ENCODE data around the gene ZNF346.
"Not testable (repeated sequence)": the region's sequence is repeated elsewhere in the genome, so short reads cannot be mapped to it uniquely, and the experiment has no call there.

The ZNF346 gene

DNA sequence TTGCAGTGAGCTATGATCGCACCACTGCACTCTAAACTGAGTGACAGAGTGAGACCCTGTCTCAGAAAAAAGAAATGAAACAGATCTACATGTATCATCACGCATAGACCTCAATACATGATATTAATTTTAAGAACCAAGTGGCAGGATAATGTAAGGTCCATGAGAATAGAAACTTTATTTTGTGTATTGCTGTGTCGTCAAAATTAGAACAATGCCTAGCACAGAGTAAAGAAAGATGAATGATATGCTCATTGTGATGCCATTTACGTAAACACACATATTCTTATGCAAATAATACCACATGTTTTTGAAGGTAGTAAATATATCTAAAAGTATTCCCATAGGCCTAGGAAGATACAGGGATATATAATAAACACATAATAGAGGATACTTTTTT lies 12.3 kb upstream of the ZNF346 start:
- no peak for DNase-seq

DNA sequence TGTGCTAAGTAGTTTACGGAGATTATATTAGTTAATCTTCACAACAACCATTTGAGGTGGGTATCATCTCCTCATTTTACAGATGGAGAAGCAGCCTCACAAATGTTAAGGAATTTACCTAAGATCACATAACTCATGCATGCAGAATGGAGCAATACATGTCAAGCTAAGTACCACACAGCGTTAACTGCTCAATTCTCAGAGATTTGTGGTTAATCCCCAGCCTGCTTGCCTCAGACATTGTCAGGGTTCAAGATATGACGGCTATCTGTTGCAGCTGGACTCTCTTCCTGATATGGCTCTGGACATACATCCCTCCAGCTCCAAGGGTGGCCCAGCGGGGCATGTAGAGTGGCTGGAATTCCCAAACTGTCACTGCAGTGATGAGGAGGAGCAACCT lies 7.3 kb upstream of the ZNF346 start:
- DNase-seq, result no peak

DNA sequence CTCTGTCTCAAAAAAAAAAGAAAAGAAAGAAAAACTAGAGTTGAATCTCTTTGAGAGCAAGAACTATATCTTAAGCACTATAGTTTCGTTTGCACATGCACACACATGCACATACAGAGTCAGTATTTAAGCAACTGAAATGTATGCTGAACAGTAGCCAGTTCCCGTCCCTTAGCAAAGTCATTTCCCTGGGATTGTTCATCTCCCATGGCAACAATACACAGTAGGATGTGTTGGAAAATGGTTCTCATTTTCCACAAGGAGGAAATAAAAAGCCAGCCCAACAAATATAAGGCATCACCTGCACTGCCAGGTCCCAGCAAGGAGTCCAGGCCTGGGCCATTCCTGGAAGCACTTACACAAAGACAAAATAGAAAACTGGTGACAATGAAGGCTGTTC lies 4.2 kb upstream of the ZNF346 start:
- DNase-seq, result no peak

DNA sequence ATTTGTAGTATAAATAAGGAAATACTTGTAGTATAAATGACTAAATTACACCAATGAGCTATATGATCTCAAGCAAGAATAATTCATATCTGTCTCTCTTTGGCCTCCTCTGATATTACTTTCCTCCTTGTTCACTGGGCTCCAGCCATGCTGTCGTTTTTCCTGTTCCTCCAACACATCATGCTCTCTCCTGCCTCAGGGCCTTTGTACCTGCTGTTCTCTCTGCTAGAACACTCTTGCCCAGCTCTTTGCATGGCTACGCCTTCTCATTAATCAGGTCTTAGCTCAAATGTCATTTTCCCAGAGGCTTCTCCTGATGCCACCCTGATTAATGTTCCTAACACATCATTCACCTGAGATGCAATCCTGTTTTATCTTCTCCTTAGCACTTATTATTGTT lies 2.5 kb upstream of the ZNF346 start:
- no peak for DNase-seq

DNA sequence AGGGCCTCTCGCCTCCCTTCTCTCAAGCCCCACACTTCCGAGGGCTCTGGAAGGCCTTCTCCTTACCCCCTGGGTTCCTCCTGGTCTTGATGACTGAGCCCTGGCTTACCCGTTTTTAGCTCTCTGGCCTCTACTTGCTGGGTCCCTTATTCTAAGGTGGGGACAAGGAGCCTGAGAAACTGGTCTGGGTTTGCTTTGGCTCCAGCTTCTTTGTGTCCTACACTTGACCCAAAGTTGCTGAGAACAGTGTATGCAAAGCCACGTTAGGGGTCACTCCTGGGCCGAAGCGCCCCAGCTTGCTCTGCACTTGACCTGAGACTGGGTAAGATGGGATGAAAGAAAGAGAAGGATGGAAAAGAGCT lies 788 bp downstream of the ZNF346 start:
- no peak for DNase-seq

DNA sequence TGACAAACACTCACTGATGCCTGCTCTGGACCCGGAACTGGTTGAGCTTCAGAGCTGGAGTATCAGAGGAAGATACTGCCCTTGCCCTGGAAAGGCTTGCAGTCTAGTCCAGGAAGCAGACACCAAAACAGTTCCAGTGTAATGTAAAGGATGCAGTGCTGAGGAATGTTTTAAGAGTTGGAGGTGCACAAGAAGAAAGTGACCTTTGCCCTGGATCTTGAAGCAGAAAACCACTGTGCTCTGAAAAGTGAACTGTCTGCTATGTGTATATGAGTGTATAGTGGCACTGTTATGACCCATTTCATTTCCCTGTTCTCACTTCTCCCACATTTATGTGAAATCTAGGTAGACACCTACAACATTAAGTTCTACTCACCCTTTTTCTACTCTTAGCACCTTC lies 2.1 kb downstream of the ZNF346 start:
- no peak for DNase-seq

DNA sequence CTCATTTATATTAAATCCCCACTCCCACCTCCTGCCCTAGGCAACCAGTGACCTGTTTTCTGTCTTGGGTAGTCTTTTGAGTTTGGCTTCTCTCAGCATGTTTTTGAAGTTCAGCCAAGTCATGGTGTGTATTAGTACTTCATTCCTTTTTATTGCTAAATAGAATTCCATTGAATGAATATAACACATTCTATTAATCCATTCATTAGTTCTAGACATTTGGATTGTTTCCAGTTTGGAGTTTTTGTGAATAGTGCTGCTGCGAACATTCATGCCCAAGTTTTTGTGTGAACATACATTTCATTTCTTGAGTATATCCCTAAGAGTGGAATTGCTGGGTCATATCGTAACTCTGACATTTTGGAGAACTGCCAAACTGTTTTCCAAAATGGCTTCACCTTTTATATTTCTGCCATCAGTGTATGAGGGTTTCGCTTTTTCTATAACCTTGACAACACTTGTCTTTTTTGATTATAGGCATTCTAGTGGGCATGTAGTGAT lies 2.7 kb downstream of the ZNF346 start:
- DNase-seq, result peak; percentile 38

DNA sequence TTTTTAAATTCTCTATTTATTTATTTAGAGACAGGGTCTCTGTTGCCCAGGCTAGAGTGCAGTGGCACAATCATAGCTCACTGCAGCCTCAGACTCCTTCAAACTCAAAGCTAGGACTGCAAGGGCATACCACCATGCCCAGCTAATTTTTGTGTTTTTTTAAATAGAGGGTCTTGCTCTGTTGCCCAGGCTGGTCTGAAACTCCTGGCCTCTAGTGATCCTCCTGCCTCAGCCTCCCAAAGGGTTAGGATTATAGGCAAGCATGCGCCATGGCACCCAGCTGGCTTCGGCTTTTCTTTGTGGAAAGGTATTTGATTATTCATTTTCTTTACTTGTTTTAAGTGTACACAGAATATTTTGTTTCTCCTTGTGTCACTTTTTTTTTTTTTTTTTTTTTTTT lies 5.2 kb downstream of the ZNF346 start:
- DNase-seq, result no peak

DNA sequence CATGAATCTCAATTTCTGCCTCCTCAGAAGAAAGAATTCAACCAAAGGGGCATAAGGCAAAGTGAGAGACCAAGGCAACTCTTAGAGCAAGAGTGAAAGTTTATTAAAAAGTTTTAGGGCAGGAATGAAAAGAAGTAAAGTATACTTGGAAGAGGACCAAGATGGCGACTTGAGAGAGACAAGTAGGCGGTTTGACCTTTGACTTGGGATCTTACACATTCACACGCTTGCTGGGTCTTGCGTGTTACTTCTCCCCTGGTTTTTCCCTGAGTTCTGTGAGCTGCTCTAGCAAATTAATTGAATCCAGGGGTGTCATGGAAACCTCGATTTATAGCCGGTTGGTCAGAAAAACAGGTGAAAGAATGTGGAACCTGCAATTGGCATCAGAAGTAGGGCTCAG lies 7.0 kb downstream of the ZNF346 start:
- DNase-seq, result no peak

DNA sequence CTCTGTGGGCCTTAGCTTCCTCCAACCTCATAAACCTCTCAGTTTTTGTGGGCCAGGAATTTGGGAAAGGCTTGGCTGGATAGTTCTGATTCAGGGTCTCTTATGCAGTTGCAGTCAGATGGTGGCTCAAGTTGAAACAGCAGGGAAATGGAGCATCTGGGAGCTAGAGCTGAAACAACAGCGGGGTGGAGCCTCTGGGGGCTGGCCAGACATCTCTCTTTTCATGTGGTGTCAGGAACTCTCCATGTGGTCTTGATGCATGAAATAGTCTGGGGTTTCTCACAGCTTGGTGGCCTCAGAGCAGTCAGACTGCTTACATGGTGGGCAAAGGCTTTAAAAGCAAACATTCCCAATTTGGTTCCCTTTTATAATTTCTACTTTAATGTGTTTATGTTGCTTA lies 13.5 kb downstream of the ZNF346 start:
- peak; percentile 51 for DNase-seq

DNA sequence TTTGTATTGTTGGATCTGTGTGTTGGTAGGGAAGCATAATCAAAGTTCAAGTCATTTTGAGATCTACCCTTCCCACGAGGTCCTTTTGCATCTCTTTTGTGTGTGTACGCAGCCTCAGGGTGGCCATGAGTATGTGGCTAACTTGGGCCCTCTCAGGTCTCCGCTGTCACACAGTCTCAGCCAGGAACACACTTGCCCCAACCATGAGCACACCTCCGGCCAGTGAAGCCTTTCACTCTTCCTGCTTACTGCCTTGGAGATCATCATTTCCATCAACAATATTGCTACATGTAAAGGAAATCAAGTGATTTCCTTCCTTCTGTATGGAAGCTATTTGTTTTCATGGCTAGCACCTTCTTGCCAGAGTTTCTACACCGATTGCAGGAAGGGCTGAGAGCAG lies 13.9 kb downstream of the ZNF346 start:
- DNase-seq, result no peak

DNA sequence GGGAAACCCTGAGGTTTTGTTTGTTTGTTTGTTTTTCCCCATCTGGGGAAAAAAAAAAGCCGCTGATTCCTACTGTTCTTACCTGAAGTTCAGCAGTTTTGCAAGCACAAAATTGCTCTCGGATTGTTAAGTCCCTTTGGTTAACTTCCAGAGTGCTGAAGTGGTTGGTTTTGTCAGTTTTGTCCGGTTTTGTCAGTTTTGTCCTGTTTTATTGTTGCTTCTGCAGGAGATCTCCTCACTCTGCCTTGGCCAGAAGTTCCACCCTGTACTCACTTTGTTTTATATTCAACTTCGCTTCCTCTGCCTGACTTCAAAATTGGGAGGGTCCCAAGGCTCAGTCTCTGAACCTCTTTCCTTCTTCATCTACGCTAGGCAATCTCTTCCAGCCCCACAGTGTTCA lies 14.4 kb downstream of the ZNF346 start:
- no peak for DNase-seq

DNA sequence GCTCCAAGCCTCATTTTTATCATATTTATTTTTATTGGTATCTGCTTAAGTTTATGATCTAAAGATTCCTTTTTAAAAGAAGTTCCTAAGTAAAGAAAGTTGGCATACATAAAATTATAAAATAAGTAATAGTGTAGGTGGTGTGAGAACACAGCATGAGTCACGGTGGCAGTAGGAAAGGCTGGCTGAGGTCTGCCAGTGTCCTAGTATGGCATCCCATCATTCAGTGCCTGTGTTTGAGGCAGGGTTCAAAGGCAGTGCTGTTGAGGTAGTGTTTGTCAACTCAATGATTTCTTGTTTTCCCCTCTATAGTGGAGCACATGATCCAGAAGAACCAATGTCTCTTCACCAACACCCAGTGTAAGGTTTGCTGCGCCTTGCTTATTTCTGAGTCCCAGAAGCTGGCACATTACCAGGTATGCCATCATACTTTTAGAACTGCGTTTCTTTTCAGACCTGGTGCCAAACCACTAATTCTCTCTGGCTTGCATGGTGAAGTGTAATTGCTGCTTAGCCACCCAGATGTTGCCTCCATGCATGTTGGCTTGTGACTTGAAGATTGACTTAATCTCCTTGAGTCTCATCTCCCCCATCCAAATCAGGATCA lies 18.4 kb downstream of the ZNF346 start:
- peak; percentile 62 for DNase-seq

DNA sequence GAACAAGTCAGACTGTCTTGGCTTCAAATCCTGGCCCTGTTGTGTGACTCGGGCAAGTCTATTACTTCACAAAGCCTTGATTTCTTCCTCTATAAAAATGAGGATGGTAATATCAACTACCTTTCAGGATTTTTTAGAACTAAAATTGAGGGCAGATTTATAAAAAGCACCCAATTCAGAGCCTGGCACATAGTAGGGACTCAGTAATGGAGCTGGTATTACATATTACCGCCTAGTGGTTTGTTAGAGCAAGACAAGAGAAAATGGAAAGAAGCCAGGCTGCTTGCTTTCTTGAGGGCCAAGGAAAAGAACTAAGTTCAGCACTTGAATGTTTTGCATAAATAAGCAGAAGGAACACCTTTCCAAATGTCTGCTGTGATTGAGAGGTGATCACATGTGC lies 19.4 kb downstream of the ZNF346 start:
- DNase-seq, result no peak

DNA sequence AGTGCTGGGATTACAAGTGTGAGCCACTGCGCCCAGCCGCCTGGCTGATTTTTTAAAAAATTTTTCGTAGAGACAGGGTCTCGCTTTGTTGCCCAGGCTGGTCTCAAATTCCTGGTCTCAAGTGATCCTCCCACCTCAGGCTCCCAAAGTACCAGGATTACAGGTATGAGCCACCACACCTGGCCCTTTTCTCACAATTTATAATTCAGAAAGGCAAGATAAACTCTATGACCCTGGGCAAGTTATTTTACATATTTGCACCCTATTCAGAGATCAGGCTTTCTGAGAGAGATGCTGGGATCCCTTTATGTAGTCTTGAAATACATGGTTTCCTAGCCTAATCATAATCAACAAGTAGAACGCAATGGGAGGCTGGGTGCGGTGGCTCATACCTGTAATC lies 20.6 kb downstream of the ZNF346 start:
- no peak for DNase-seq

DNA sequence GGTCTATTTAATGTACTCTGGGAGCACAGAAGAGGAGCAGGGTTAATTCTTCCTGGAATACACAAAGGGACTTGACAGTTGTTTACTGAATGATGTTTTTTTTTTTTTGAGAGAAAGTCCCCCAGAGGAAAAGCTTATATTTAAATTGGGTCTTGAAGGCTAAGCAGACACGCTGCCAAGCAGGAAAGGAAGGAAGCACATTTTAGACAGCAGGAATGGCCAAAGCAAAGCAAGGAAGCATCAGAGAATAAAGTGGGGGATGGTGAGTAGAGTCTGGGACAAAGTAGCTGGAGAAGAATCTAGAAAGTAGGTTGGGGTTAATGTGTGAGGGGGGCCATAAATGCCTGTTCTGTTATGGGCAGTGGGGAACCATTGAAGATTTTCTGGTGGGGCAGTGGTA lies 21.5 kb downstream of the ZNF346 start:
- DNase-seq, result no peak

DNA sequence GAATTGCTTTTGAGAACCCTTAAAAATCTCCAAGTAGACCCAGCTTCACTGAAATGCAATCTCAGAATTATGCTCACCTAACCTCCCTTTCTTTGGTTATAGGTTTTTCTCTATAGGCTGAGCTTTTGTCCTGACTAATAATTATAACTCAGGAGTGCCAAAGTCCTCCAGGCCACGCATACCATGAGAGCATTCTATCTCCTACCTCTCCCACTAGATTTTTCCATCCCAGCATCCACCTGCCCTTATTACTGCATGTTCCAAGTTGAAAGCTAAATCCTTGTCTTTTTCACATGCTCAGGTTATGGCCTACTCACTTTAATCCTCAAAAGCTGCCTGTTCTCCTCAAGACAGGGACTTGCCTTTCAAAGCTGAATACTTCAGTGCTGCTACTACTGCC lies 22.1 kb downstream of the ZNF346 start:
- no peak for DNase-seq

DNA sequence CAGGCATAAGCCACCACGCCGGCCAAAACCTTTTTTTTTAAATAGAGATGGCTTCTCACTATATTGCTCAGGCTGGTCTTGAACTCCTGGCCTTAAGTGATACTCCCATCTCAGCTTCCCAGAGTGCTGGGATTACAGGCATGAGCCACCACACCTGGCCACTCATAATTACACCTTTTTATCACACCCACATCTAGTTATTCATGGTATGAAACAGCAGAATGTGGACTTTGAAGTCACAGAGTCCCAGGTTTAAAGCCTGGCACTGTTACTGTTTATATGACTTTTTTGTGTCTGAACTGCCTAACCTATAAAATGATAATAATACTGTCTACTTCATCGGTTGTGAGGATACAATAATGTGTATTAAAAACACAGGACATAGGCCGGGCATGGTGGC lies 23.1 kb downstream of the ZNF346 start:
- DNase-seq, result no peak

DNA sequence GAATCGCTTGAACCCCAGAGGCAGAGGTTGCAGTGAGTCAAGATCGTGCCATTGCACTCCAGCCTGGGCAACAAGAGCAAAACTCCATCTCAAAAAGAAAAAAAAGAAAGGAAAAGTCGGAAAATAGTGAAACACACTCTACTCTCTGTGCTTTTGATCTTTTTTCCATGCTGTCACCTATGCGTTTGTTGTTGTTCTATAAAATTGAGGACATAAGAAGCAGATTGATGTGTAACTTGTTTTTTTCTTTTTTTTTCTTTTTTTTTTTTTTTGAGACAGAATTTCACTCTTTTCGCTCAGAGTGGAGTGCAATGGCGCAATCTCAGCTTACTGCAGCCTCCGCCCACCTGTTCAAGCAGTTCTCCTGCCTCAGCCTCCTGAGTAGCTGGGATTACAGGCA lies 26.0 kb downstream of the ZNF346 start:
- not testable (repeated sequence) for DNase-seq

DNA sequence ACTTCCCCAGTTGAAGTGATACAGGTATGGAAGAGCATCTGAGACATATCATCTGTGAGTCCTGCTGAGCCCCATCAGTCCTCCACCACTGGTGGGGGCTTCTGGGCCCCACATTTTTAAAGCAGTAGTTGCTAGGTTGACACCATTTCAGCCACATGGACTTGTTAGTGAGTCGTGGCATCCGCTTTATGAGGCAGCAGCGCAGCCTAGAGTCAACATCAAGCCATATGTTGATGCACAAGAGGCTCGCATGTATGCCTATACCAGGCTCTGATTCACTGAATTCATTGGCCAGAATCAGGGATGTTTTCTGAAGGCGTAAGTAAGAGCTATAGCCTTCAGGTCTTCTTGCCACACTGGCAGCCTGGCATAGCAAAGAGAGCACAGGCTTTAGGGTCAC lies 26.8 kb downstream of the ZNF346 start:
- DNase-seq, result no peak

DNA sequence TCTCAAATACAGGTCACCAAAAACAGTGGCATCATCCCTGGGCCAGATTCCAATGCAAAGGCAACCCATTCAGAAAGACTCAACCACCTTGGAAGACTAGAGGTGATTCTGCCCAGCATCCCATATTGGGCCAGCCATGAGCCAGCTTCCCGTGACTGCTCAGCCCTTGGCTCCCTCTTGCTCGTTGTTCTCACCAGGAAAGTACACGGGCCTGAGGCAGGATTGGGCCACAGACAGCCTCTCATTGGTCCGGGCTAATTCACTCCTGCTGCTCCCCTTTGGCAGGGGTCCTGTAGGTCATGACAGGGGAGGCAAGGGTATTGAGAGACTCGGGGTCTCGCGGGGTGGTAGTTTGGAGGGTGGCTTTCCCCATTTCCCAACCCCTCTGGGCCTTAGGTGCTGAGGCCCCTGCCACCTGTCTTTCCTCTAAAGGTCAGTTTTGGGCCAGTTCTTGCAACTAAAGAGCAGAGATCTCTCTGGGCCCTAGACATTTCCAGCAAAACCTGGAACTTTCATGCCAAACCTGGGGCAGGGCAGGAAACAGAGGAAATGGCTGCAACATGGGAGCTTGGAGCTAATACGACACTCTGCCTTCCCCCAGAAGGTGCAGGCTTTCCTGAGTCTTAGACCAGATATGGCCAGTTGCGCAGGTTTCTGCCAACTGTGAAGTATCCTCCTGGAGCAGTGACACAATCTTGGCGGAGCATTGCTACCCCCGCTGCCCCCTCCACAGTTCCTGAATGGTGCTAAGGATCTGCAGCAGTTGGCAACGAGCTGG lies 42.2 kb downstream of the ZNF346 start:
- DNase-seq, result no peak

DNA sequence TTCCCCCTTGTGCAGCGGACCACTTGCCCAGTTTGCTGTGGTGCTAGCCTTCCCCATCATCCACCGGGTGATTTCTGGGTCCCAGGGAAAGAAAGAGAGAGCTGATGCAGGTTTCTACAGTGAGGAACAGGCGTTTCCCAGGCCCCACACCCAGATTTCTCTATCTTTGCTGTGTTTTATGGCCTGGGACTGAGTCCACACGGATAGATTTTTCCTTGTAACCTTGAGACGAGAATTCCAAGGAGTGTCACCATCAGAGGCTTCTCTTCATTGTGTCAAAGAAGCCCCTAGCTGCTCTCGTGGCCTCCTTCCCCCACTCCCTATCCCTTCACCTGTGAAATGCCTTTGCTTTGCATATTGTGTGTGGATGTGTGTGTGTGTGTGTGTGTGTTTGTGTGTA lies 43.0 kb downstream of the ZNF346 start:
- no peak for DNase-seq

DNA sequence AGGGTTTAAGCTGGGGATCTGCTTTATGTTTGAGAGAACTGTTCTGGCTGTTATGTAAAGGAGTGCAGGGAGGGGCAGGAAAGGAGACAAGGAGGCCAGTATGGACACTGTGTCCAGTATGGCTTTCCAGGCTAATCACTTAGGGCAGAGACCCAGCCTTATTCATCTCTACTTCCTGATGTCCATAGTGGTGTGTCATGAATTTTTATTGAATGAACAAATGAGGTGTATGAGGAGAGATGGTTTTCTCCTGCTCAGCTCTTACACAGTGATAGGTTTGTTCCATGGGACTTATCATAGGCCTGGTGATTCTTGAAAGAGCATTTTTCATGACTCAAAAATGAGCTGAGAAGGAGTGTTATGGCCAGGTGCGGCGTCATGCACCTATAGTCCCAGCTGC lies 43.7 kb downstream of the ZNF346 start:
- DNase-seq, result no peak

DNA sequence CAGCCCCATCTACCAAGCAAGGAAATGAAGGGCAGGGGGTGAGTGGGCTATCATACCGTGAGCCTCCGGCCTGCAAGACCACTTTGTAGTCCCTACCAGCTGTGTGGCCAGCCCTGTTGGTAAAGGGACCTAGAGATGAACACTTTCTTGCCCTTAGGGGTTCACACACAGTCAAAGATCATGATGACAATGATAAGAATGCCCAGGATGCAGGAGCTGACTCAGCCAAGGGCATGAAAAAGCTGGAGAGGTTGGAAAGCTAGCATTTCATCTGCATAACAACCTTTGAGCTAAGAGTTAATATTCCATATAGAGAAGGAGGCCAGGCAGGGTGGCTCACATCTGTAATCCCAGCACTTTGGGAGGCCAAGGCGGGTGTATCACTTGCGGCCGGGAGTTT lies 45.0 kb downstream of the ZNF346 start:
- DNase-seq, result no peak
